ENCODE measurements around the gene CHRNE.
A peak's percentile ranks its signal among the peaks of the same experiment; 100 is the strongest.

Gene CHRNE

GRCh38 chr17:4852567-4853207, 50.2 kb downstream of the CHRNE start:
- peaks cover 14 to 18% of the 10 kb centered on the region in 2 donors for H3K4me1 ChIP-seq (ENCODE audit: control insufficient read depth in 2 of 2, insufficient read depth in 1 of 2, low read depth in 1 of 2, low read length in 2 of 2)

GRCh38 chr17:4851084-4851483, 51.8 kb downstream of the CHRNE start:
- no peaks in the 10 kb centered on the region for H3K27me3 ChIP-seq (ENCODE audit: control insufficient read depth in 3 of 3, insufficient read depth in 3 of 3, low read depth in 1 of 3, low read length in 3 of 3)
- no peak overlapping the region for H4K8ac ChIP-seq (ENCODE audit: low read depth, low read length)
- H3K4me1 ChIP-seq (ENCODE audit: control insufficient read depth in 2 of 2, insufficient read depth in 1 of 2, low read depth in 1 of 2, low read length in 2 of 2) = peaks cover 10% of the 10 kb centered on the region in 2 donors
- no peak overlapping the region for H2BK15ac ChIP-seq (ENCODE audit: low read length)
- no peak overlapping the region for H3K18ac ChIP-seq (ENCODE audit: low read length)
- no peak overlapping the region for H3K4me2 ChIP-seq (ENCODE audit: insufficient read depth, low read length, poor library complexity, severe bottlenecking)
- no peak overlapping the region for H3K4ac ChIP-seq (ENCODE audit: low read length)
- H3K27ac ChIP-seq (replicated peaks; ENCODE audit: low read length) = no peak overlapping the region
- no peak overlapping the region for H3K9ac ChIP-seq (ENCODE audit: low read depth, low read length, poor library complexity)
- no peak overlapping the region for H2AFZ ChIP-seq (ENCODE audit: low read length)
- no peak overlapping the region for H3K23ac ChIP-seq (ENCODE audit: low read depth, low read length, poor library complexity)
- WGBS, 2 donors (ENCODE audit: extremely low coverage in 2 of 2, insufficient read length in 2 of 2, insufficient replicate concordance in 1 of 2) = no CpG with 5 or more reads among the region's 3 CpGs
- H3K4me3 ChIP-seq (ENCODE audit: low read length in 2 of 2) = no peak overlapping the region
- no peaks in the 10 kb centered on the region for H3K79me1 ChIP-seq (ENCODE audit: low read depth, low read length)
- no peak for DNase-seq (ENCODE audit: low spot score)
- no peak overlapping the region for H4K91ac ChIP-seq (ENCODE audit: low read depth, low read length, poor library complexity)
- no peak overlapping the region for H2BK5ac ChIP-seq (ENCODE audit: low read length)
- H3K14ac ChIP-seq (ENCODE audit: low read length) = no peak overlapping the region
- no peak overlapping the region for H2BK120ac ChIP-seq (ENCODE audit: low read depth, low read length)
- no peak overlapping the region for H2BK12ac ChIP-seq (ENCODE audit: low read length)
- peaks cover 0 to 9% of the 10 kb centered on the region in 2 donors for H3K36me3 ChIP-seq (replicated peaks in 1 of 2; ENCODE audit: control insufficient read depth in 2 of 2, insufficient read depth in 2 of 2, low read length in 2 of 2)
- H2AK5ac ChIP-seq (ENCODE audit: low read depth, low read length) = no peak overlapping the region
- no peaks in the 10 kb centered on the region for H3K9me3 ChIP-seq (replicated peaks in 1 of 2; ENCODE audit: control insufficient read depth in 2 of 2, insufficient read depth in 1 of 2, low read depth in 1 of 2, low read length in 2 of 2)

More at GRCh38 chr17:4852567-4853207, 50.2 kb downstream of the CHRNE start:
- Histone ChIP-seq H2AK5ac (ENCODE audit: low read depth, low read length) (no peak overlapping the region), H2BK12ac (ENCODE audit: low read length) (no peak overlapping the region), H3K14ac (ENCODE audit: low read length) (no peak overlapping the region), H2BK120ac (ENCODE audit: low read depth, low read length) (no peak overlapping the region), H3K18ac (ENCODE audit: low read length) (no peak overlapping the region), H3K4ac (ENCODE audit: low read length) (no peak overlapping the region), H4K91ac (ENCODE audit: low read depth, low read length, poor library complexity) (no peak overlapping the region), H2AFZ (ENCODE audit: low read length) (no peak overlapping the region), H4K8ac (ENCODE audit: low read depth, low read length) (no peak overlapping the region), H3K9me3 (replicated peaks in 1 of 2; ENCODE audit: control insufficient read depth in 2 of 2, insufficient read depth in 1 of 2, low read depth in 1 of 2, low read length in 2 of 2) (no peaks in the 10 kb centered on the region), H2BK15ac (ENCODE audit: low read length) (no peak overlapping the region), H3K27me3 (ENCODE audit: control insufficient read depth in 3 of 3, insufficient read depth in 3 of 3, low read depth in 1 of 3, low read length in 3 of 3) (no peaks in the 10 kb centered on the region), H3K36me3 (replicated peaks in 1 of 2; ENCODE audit: control insufficient read depth in 2 of 2, insufficient read depth in 2 of 2, low read length in 2 of 2) (peaks cover 0 to 6% of the 10 kb centered on the region in 2 donors), H3K23ac (ENCODE audit: low read depth, low read length, poor library complexity) (no peak overlapping the region), H3K27ac (replicated peaks; ENCODE audit: low read length) (no peak overlapping the region), H2BK5ac (ENCODE audit: low read length) (no peak overlapping the region), H3K79me1 (ENCODE audit: low read depth, low read length) (peaks cover 2% of the 10 kb centered on the region), H3K4me3 (ENCODE audit: low read length in 2 of 2) (no peak overlapping the region), H3K4me2 (ENCODE audit: insufficient read depth, low read length, poor library complexity, severe bottlenecking) (no peak overlapping the region), H3K9ac (ENCODE audit: low read depth, low read length, poor library complexity) (no peak overlapping the region)
- DNase-seq (ENCODE audit: low spot score) = no peak

- H3K27me3 ChIP-seq (ENCODE audit: control insufficient read depth in 3 of 3, insufficient read depth in 3 of 3, low read depth in 1 of 3, low read length in 3 of 3) = no peaks in the 10 kb centered on the region
- H3K4ac ChIP-seq (ENCODE audit: low read length) = no peak overlapping the region
- no peak overlapping the region for H2AK5ac ChIP-seq (ENCODE audit: low read depth, low read length)
- no peak overlapping the region for H3K4me3 ChIP-seq (ENCODE audit: low read length in 2 of 2)
- no peak overlapping the region for H3K4me2 ChIP-seq (ENCODE audit: insufficient read depth, low read length, poor library complexity, severe bottlenecking)
- no peaks in the 10 kb centered on the region for H3K9me3 ChIP-seq (replicated peaks in 1 of 2; ENCODE audit: control insufficient read depth in 2 of 2, insufficient read depth in 1 of 2, low read depth in 1 of 2, low read length in 2 of 2)
- no peak overlapping the region for H3K23ac ChIP-seq (ENCODE audit: low read depth, low read length, poor library complexity)
- no peak overlapping the region for H3K27ac ChIP-seq (replicated peaks; ENCODE audit: low read length)
- no peak overlapping the region for H3K14ac ChIP-seq (ENCODE audit: low read length)
- no peak overlapping the region for H2BK120ac ChIP-seq (ENCODE audit: low read depth, low read length)
- peaks cover 0 to 9% of the 10 kb centered on the region in 2 donors for H3K36me3 ChIP-seq (replicated peaks in 1 of 2; ENCODE audit: control insufficient read depth in 2 of 2, insufficient read depth in 2 of 2, low read length in 2 of 2)
- H4K91ac ChIP-seq (ENCODE audit: low read depth, low read length, poor library complexity) = no peak overlapping the region
- H4K8ac ChIP-seq (ENCODE audit: low read depth, low read length) = no peak overlapping the region
- no CpG with 5 or more reads among the region's 2 CpGs for WGBS, 2 donors (ENCODE audit: extremely low coverage in 2 of 2, insufficient read length in 2 of 2, insufficient replicate concordance in 1 of 2)
- H2BK15ac ChIP-seq (ENCODE audit: low read length) = no peak overlapping the region
- no peak overlapping the region for H2AFZ ChIP-seq (ENCODE audit: low read length)
- H3K9ac ChIP-seq (ENCODE audit: low read depth, low read length, poor library complexity) = peak overlapping the region; percentile 18
- H3K4me1 ChIP-seq (ENCODE audit: control insufficient read depth in 2 of 2, insufficient read depth in 1 of 2, low read depth in 1 of 2, low read length in 2 of 2) = peaks cover 10% of the 10 kb centered on the region in 2 donors
- H2BK5ac ChIP-seq (ENCODE audit: low read length) = no peak overlapping the region
- DNase-seq (ENCODE audit: low spot score) = no peak
- H2BK12ac ChIP-seq (ENCODE audit: low read length) = no peak overlapping the region
- H3K18ac ChIP-seq (ENCODE audit: low read length) = no peak overlapping the region
- no peaks in the 10 kb centered on the region for H3K79me1 ChIP-seq (ENCODE audit: low read depth, low read length)
Observed at GRCh38 chr17:4850246-4850645, 52.7 kb downstream of the CHRNE start.

GRCh38 chr17:4849011-4849536, 53.8 kb downstream of the CHRNE start:
- Histone ChIP-seq H3K79me1 (ENCODE audit: low read depth, low read length) (no peaks in the 10 kb centered on the region), H3K4me3 (ENCODE audit: low read length in 2 of 2) (no peak overlapping the region), H3K4me2 (ENCODE audit: insufficient read depth, low read length, poor library complexity, severe bottlenecking) (no peak overlapping the region), H2BK12ac (ENCODE audit: low read length) (no peak overlapping the region), H3K36me3 (replicated peaks in 1 of 2; ENCODE audit: control insufficient read depth in 2 of 2, insufficient read depth in 2 of 2, low read length in 2 of 2) (peaks cover 0 to 7% of the 10 kb centered on the region in 2 donors), H4K91ac (ENCODE audit: low read depth, low read length, poor library complexity) (no peak overlapping the region), H3K23ac (ENCODE audit: low read depth, low read length, poor library complexity) (no peak overlapping the region), H4K8ac (ENCODE audit: low read depth, low read length) (no peak overlapping the region), H3K18ac (ENCODE audit: low read length) (no peak overlapping the region), H2AK5ac (ENCODE audit: low read depth, low read length) (no peak overlapping the region), H3K27ac (replicated peaks; ENCODE audit: low read length) (no peak overlapping the region), H3K27me3 (ENCODE audit: control insufficient read depth in 3 of 3, insufficient read depth in 3 of 3, low read depth in 1 of 3, low read length in 3 of 3) (no peaks in the 10 kb centered on the region), H3K9me3 (replicated peaks in 1 of 2; ENCODE audit: control insufficient read depth in 2 of 2, insufficient read depth in 1 of 2, low read depth in 1 of 2, low read length in 2 of 2) (no peaks in the 10 kb centered on the region), H3K14ac (ENCODE audit: low read length) (no peak overlapping the region), H2BK15ac (ENCODE audit: low read length) (no peak overlapping the region), H3K9ac (ENCODE audit: low read depth, low read length, poor library complexity) (no peak overlapping the region), H3K4me1 (ENCODE audit: control insufficient read depth in 2 of 2, insufficient read depth in 1 of 2, low read depth in 1 of 2, low read length in 2 of 2) (peaks cover 5 to 7% of the 10 kb centered on the region in 2 donors), H2BK5ac (ENCODE audit: low read length) (no peak overlapping the region), H2AFZ (ENCODE audit: low read length) (no peak overlapping the region), H3K4ac (ENCODE audit: low read length) (no peak overlapping the region), H2BK120ac (ENCODE audit: low read depth, low read length) (no peak overlapping the region)
- no peak for DNase-seq (ENCODE audit: low spot score)
- WGBS, 2 donors (ENCODE audit: extremely low coverage in 2 of 2, insufficient read length in 2 of 2, insufficient replicate concordance in 1 of 2) = no CpG with 5 or more reads among the region's 5 CpGs

Measured in neuronal stem cell (in vitro differentiated cells).